ENCODE data around the gene IGFBPL1. TPM values are rescaled to one million over a fixed set of nuclear protein-coding genes. Genes with fewer than 3 reads are reported as not detected.

Gene IGFBPL1
- total RNA-seq, 1 donor from 2014 or later, result not detected

GRCh38 chr9:38359689-38360385 lies 64.4 kb downstream of the IGFBPL1 start:
- H3K27ac ChIP-seq, result no peak overlapping the region
- H3K4me1 ChIP-seq, result peaks cover 5% of the 10 kb centered on the region
- H3K4me3 ChIP-seq, result no peak overlapping the region
- no peaks in the 10 kb centered on the region for H3K9me3 ChIP-seq
- no peaks in the 10 kb centered on the region for H3K36me3 ChIP-seq
- TF ChIP-seq POLR2AphosphoS5 (IDR thresholded peaks at IDR 0.05; ENCODE audit: insufficient read depth in 1 of 2, low read depth in 1 of 2), result no peak
- TF ChIP-seq POLR2A (IDR thresholded peaks at IDR 0.05), result no peak
- no peak for TF ChIP-seq CTCF (IDR thresholded peaks at IDR 0.05)
- H3K27me3 ChIP-seq, result no peaks in the 10 kb centered on the region
- no peak for DNase-seq (ENCODE audit: extremely low spot score in 2 of 2)
- intact Hi-C loops (cut with DNase I), result loop anchor here (5.0 kb wide), 1 partner anchor 438 kb away; no protein-coding TSS in a partner anchor

DNA sequence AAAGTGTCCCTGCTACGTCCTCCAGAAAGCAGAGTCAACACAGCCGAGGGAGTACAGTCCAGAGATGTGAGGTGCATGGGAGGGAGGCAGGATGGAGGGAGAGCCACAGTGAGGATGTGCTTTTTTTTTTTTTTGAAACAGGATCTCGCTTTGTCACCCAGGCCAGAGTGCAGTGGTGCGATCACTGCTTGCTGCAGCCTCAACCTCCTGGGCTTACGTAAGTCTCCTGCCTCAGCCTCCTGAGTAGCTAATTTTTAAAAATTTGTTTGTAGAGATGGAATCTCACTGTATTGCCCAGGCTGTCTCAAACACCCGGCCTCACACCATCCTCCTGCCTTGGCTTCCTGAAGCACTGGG lies 65.0 kb downstream of the IGFBPL1 start:
- Histone ChIP-seq H3K9me3 (no peaks in the 10 kb centered on the region), H3K27ac (no peak overlapping the region), H3K4me3 (no peak overlapping the region), H3K27me3 (no peaks in the 10 kb centered on the region), H3K4me1 (peaks cover 5% of the 10 kb centered on the region), H3K36me3 (no peaks in the 10 kb centered on the region)
- intact Hi-C loops (cut with DNase I), result loop anchor here (5.0 kb wide), 1 partner anchor 437 kb away; no protein-coding TSS in a partner anchor
- no peak for DNase-seq (ENCODE audit: extremely low spot score in 2 of 2)
- TF ChIP-seq POLR2AphosphoS5 (IDR thresholded peaks at IDR 0.05; ENCODE audit: insufficient read depth in 1 of 2, low read depth in 1 of 2) (no peak), CTCF (IDR thresholded peaks at IDR 0.05) (no peak), POLR2A (IDR thresholded peaks at IDR 0.05) (no peak)

GRCh38 chr9:38358390-38359296 lies 65.6 kb downstream of the IGFBPL1 start:
- DNase-seq (ENCODE audit: extremely low spot score in 2 of 2), result no peak
- H3K27ac ChIP-seq, result no peak overlapping the region
- H3K9me3 ChIP-seq, result no peaks in the 10 kb centered on the region
- H3K4me1 ChIP-seq, result peaks cover 5% of the 10 kb centered on the region
- H3K4me3 ChIP-seq, result no peak overlapping the region
- no peak for TF ChIP-seq POLR2AphosphoS5 (IDR thresholded peaks at IDR 0.05; ENCODE audit: insufficient read depth in 1 of 2, low read depth in 1 of 2)
- TF ChIP-seq CTCF (IDR thresholded peaks at IDR 0.05), result no peak
- no peak for TF ChIP-seq POLR2A (IDR thresholded peaks at IDR 0.05)
- no peaks in the 10 kb centered on the region for H3K27me3 ChIP-seq
- intact Hi-C loops (cut with DNase I), result loop anchor here (5.0 kb wide), 1 partner anchor 436 kb away; no protein-coding TSS in a partner anchor
- H3K36me3 ChIP-seq, result no peaks in the 10 kb centered on the region

DNA sequence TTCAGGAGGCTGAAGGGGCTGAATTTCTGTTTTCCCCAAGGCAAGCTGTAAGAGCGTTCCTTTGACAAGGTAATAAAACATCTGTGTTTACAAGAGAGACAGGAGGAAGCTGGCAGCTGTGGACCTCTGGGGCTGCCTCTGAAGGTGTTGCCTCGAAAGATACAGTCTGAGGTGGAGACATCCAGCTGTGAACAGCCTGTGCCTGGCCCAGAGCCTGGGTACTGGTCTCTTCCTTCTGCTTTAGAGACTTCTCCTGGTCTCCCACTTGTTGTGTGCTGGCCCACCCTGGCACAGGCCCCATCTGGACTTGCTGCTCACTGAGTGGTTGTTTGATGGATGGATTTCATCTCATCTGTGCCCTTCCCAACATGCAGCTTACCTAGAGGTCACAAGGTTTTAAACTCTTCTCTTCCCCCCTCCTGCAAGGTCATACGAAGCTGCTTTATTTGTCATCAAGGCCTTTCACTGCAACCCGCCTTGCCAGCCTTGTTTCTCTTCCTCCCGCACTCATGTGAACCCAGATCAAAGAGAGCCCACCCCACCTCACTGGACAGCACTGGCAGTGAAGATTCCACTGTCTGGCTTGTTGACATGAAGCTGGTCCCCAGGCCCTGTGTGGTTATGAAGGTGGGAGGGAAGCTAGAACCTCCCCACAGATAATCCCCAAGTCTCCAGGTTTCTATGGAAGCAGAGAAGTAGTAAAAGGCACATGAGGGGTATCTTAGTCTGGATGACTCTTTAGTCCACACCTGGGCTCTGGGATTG lies 66.7 kb downstream of the IGFBPL1 start:
- no peaks in the 10 kb centered on the region for H3K27me3 ChIP-seq
- TF ChIP-seq POLR2AphosphoS5 (IDR thresholded peaks at IDR 0.05; ENCODE audit: insufficient read depth in 1 of 2, low read depth in 1 of 2) (no peak), POLR2A (IDR thresholded peaks at IDR 0.05) (no peak), CTCF (IDR thresholded peaks at IDR 0.05) (no peak)
- intact Hi-C loops (cut with DNase I), result loop anchor here (5.0 kb wide), 1 partner anchor 435 kb away; no protein-coding TSS in a partner anchor
- no peak overlapping the region for H3K27ac ChIP-seq
- no peaks in the 10 kb centered on the region for H3K36me3 ChIP-seq
- no peak overlapping the region for H3K4me3 ChIP-seq
- no peaks in the 10 kb centered on the region for H3K4me1 ChIP-seq
- no peaks in the 10 kb centered on the region for H3K9me3 ChIP-seq
- no peak for DNase-seq (ENCODE audit: extremely low spot score in 2 of 2)

All from vagina (tissue), 2 donors.